Measurements from ENCODE around the gene RNF133.

DNA sequence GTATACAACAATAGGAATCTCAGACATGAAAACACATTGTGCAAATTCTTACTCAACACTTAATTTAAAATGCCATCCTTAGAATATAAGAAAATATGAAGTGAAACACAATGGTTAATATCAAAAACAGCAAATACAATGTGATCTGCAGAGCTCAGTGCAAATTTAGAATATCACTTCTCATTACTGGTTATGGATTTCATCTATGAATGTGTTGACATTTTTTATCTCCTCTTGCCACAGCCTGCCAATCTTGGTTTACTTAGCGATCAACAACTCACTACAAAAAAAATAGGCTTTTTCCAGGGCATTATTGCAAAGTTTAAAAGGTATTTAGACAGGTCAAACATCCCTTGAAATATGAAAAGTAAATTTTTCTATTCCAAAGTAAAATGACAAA, 28.8 kb upstream of the RNF133 start:
- TF ChIP-seq, protein P1, sequence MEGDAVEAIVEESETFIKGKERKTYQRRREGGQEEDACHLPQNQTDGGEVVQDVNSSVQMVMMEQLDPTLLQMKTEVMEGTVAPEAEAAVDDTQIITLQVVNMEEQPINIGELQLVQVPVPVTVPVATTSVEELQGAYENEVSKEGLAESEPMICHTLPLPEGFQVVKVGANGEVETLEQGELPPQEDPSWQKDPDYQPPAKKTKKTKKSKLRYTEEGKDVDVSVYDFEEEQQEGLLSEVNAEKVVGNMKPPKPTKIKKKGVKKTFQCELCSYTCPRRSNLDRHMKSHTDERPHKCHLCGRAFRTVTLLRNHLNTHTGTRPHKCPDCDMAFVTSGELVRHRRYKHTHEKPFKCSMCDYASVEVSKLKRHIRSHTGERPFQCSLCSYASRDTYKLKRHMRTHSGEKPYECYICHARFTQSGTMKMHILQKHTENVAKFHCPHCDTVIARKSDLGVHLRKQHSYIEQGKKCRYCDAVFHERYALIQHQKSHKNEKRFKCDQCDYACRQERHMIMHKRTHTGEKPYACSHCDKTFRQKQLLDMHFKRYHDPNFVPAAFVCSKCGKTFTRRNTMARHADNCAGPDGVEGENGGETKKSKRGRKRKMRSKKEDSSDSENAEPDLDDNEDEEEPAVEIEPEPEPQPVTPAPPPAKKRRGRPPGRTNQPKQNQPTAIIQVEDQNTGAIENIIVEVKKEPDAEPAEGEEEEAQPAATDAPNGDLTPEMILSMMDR (IDR thresholded peaks at IDR 0.05) = no peak
- TF ChIP-seq POLR2AphosphoS5 (IDR thresholded peaks at IDR 0.05) = no peak
